ENCODE measurements around the gene RTF1.

Gene RTF1

GRCh38 chr15:41502795-41503668 lies 86.1 kb downstream of the RTF1 start:
- no peak for DNase-seq (ENCODE audit: low read depth in 1 of 2, low spot score in 1 of 2)

DNA sequence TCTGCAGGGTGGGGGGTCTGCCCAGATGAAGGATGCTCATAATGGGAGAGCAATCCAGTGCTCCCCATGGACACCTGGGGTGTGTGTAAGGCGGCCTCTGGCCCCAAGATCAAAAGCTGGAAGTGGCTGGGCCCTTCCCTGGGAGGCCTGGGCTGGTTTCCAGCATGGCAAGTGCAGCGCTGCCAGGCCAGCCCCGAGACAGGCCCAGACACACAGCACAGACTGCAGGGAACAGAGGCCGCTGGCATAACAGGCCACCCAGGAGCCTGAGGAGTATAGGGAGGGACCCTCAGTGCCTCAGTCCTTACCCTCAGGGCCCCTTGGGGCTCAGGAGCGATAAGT lies 86.7 kb downstream of the RTF1 start:
- no peak for DNase-seq (ENCODE audit: low read depth in 1 of 2, low spot score in 1 of 2)

DNA sequence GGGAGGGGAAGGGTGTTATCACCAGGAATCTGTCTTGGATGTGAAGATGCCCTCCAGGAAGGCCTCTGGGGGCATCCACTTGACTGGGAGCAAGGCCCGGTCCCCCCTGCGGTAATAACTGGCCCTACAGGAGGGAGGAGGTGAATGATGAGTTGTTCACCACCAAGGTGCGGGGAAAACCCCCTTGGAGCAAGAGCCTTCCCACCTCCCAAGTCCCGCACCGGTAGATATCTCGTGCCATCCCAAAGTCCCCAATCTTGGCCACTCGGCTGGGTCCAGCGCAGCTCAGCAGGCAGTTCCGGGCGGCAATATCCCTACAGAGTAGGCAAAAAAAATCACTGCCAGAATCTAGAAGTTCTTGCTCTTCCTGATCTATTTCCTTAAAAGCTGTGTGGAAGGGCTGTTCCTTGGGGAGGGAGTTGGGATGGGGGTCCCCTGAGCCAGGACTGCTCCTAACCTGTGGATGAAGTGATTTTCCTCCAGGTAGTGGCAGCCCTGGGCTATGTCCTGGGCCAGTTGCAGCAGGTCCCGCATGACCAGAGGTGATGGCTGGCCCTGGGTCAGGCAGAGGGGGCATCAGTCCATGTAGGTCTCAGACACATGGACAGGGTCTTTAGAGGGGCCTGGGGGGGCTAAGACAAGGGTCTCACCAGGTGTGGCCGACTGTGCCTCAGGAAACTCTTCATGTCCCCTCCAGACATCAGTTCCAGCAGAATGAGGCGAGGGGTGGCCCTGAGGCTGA lies 88.0 kb downstream of the RTF1 start:
- DNase-seq (ENCODE audit: low read depth in 1 of 2, low spot score in 1 of 2), result no peak

DNA sequence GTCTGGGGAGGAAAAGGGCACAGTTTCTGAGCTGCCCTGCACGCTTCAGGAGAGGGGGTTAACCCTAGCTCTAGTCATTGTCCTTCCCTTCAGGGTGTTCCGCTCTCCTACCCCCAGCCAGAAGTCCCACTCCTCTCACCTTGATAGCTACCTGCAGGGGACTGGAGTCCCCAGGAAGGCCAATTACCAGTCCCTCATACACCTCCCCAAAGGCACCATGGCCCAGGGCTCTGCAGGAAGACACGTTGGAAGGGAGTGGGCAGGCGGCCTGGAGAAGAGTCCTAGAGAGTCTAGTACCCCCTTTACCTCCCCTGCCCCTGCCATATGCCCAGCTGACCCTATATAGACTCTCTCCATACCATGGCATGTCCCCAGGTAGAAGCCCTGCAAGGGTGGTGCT lies 88.9 kb downstream of the RTF1 start:
- DNase-seq (ENCODE audit: low read depth in 1 of 2, low spot score in 1 of 2), result no peak

DNA sequence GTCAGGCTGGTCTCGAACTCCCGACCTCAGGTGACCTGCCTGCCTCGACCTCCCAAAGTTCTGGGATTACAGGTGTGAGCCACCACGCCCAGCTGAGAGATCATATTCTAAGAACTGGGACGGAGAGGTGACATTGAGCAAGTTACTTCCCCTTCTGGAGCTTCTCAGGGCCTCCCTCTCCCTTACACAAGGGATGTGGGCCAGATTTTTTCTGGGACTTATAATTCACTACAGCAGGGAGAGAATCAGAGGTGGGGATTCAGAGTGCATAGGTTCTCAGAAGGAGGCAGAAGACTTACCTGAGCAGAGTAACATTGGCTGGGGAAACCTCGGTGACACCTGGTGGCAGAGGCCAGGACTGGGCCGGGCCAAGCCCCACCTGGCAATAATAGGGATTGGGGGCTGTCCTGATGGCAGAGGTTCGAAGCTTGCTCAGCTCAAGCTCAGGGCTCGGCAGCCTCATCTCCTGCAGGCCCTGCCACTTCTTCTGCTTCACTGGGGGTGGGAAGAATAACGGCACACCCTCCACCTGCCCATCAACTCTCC lies 90.0 kb downstream of the RTF1 start:
- DNase-seq (ENCODE audit: low read depth in 1 of 2, low spot score in 1 of 2), result no peak

- no peak for DNase-seq (ENCODE audit: low read depth in 1 of 2, low spot score in 1 of 2)
Measured at GRCh38 chr15:41507820-41508290, 91.0 kb downstream of the RTF1 start.

GRCh38 chr15:41510728-41511127 lies 93.8 kb downstream of the RTF1 start:
- DNase-seq (ENCODE audit: low read depth in 1 of 2, low spot score in 1 of 2), result no peak

DNA sequence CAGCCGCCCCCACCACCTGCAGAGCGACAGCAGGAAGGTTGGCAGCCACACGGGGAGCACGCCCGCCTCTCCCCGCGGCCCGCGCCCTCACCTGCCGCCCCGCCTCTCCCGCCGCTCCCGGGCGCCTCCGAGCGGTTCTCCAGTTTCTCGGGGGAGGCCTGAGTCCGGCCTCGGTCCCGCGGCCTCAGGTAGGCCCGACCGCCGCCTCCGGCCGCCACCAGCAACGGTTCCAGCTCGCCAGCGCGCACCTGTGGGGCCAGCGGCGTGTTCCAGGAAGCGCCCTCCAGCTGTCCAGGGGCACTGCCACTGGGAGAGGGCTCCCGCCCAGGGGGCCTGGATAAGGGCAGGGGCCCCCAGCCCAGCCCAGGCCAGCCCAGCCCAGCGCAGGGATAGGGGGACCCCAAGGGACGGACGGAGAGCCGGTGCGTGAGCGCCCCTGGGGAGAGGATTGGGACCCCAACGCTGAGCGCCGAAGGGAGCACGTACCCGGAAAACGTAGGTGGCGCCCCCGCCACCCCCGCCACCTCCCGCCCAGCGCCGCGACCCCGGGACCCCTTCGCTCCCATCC lies 94.5 kb downstream of the RTF1 start:
- no peak for DNase-seq (ENCODE audit: low read depth in 1 of 2, low spot score in 1 of 2)

DNA sequence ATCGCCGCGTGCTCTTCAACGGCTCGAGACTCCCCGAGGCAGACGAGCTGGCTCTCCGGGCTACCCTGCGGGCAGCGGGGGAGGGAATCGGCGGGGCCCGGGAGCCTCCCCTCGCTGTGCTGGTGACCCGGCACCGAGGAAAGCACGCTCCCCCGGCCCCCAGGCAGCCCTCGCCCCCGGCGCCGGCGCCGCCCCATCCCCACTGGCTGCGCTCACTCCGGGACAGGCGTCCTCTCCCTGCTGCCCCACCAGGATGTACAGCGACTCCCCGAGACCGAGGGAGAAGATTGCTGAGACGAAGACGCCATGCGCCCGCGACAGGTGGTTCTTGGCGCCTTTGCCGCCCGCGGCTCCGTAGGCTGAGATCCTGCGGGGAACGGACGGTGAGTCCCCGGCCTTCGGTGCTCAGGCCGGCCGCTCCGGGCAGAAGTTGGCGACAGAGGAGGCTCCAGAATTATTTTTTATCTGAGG lies 95.0 kb downstream of the RTF1 start:
- DNase-seq (ENCODE audit: low read depth in 1 of 2, low spot score in 1 of 2), result no peak

DNA sequence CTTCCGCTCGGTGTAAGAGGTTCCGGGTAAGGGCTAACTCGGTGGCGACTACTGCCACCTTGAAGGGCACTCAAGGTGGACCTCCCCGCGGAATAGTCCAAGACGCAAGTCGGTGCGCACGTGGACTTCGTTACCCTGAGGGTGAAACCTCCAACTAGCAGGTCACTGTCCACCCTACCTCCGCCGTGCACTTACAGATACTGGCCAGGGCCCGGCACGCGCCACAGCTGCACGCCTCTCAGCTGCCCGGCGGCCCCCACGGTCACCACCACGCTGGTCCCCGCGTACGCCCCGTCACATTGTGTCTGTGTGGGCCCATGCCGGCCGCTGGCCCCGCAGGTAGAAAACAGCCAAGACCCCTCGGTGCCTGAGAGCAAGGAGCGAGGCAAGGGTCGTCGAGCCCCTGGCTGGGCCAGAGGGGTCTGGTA lies 95.6 kb downstream of the RTF1 start:
- no peak for DNase-seq (ENCODE audit: low read depth in 1 of 2, low spot score in 1 of 2)

GRCh38 chr15:41512940-41513505 lies 96.1 kb downstream of the RTF1 start:
- no peak for DNase-seq (ENCODE audit: low read depth in 1 of 2, low spot score in 1 of 2)

DNA sequence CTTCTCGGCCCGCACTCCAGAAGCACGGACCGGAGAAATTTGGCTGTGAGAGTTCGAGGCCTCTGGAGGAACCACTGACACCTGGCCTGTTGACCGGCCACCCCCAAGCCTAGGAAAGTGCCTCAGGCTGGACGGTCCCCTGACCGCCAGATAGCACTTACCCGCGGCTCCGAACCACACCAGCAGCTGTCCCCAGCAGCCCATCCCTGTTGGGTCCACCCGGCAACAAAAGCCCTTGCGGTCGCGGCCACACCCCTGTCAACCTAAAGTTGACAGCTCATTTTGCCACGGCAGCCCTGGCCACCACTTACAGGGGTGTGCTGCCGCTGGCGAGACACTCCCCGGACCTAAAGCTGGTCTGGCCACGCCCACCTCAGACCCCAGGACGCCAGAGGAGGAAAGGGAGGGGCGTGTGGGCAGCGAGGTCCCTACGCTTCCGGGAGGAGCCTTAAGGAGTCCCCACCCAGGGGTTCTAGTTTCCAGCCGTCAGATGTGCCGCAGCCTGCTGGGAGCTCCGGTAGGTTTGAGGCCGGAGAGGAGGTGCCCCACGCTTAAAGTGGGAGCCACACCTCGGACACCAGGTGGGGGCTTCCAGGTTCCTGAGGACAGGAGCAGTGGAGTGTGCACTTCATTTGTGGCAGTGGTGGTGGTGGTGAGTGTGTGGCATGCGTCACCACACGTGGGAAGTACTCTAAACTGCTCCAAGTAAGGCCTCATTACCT lies 96.8 kb downstream of the RTF1 start, which contains the start of gene LTK:
Gene LTK, minus strand, starts transcription at position 322 of the 722 bp plus-strand sequence. Its CDS starts 118 bp downstream, at position 204.
- no peak for DNase-seq (ENCODE audit: low read depth in 1 of 2, low spot score in 1 of 2)

- no peak for DNase-seq (ENCODE audit: low read depth in 1 of 2, low spot score in 1 of 2)
Measured at GRCh38 chr15:41517895-41518449, 101.1 kb downstream of the RTF1 start.

DNA sequence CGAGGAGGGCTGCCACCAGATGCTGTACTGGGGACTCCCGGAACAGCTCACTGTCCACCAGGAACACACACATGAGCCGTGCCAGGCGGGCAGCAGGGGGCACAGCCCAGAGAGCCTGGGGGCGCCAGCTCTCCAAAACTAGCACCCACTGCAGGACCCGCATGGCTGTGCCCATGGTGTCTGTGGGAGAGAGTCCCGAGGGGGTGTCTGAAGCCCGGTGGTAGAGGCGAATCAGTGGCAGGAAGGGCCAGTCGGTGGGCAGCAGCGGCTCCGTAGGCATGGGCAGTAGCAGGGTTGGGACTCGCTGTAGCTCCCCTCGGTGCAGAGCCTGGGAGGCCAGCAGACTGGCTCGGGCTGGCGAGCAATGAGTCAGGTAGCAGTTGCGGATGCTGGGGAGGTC lies 103.7 kb downstream of the RTF1 start:
- DNase-seq (ENCODE audit: low read depth in 1 of 2, low spot score in 1 of 2), result no peak

DNA sequence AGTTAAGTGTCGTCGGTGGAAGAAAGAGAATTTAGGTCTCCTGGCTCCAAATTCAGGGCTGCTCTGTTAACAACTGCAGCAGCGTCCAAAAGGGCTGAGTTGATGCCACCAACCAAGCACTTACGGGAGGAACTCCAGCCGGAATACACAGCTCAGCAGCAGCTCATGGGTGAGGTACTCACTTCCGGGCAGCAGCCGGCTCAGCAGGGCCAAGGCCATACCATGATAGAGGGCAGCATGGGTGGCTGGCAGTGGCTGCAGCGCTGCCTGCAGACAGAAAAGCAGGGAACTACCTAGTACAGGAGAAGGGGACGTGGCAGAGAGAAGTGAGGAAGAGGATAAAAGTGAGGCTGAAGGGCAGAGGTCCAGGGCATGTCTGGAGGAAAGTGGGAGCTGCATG lies 104.7 kb downstream of the RTF1 start:
- DNase-seq (ENCODE audit: low read depth in 1 of 2, low spot score in 1 of 2), result no peak

DNA sequence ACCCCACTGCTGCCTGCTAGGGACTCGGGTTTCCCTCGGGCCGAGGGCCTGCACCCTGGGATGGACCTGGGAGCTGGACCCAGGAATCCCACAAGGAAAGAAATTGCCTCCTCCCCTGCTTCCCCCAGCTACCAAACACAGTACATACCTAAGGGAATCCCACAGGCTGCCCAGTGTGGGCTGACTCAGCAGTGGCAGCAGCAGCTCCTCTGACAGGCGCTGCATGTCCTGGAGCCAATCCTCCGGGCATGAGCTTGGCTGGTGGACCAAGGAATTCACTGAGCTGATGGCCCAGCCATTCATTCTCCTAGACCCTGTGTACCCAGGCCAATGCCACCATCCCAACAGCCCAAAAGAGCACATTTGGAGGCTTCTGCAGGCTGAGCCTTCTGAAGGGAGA lies 106.2 kb downstream of the RTF1 start:
- no peak for DNase-seq (ENCODE audit: low read depth in 1 of 2, low spot score in 1 of 2)

DNA sequence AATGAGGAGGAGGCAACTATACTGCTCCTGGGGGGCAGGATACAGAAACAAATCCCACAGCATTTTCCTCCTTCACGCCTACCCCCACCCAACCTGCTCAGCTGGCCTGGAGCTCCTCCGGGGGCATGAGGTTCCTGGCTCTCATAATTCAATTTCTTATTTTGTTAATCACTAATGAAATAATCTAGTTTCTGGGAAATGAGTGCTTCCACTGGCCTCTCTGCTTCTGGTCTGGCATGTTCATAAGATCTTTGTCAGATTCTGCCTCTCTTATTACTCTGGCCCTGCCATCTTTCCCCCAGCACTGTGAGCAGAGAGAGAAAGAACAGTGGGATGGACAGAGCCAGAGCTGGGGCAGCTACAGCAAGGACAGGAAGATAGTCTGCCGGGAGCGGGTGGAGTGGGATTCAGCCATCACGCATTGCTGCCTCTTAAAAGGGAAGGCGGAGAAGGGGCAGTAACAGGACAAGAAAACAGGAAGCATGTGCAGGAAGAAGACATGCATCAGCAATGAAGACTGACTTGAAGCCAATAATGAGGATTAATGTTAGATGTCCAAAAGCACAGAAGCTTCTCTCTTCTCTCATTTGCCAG lies 113.6 kb downstream of the RTF1 start:
- no peak for DNase-seq (ENCODE audit: low read depth in 1 of 2, low spot score in 1 of 2)
